ENCODE data around the gene C1QTNF5.

Gene C1QTNF5

DNA sequence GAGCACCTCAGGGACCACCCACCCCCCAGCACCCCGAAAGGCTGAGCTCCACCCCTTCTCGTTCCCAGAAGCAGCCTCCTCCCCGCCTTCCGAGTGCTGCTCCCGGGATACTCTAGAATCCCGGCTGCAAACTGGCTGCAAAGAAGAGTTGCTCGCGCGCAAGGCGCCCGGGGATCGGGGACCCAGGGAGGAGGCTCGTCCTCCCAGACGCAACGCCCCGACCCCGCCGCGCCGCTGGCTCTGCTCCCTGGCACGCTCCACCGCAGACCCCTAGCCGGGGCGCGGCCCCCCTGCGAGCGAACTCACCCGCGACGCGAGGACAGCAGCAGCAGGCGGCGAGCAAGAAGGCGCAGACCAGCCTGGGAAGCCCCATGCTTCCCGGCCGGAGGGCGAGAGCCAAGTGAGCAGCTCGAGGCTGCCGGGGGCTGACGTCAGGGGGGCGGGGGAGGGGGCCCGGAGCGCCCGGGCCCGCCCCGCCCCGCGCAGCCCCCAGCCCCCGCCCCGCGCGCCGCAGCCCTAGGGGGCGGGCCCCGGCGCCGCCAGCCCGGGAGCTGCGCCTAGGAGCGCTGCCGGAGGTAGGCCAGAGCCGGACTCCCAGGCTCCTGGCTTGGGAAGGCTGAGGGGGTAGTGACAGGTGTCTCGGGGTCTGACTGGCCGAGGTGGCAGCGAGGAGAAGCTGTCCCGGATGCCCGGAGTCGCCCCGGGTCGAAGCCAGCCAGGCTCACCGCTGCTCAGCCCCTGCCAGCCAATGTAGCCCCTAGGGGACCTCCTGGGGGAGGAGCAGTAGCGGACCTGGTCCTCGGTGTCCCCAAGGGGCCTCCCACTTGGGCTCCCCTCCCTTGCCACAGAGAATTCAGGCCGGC is 23.7 kb downstream of the C1QTNF5 start, which contains the start of gene MCAM:
Gene MCAM (minus strand): TSS at position 402 of the 863 bp plus-strand sequence. CDS start 29 bp downstream, at position 373.
- no CpG with 5 or more reads among the region's 74 CpGs for WGBS, 2 donors (ENCODE audit: extremely low coverage in 2 of 2, insufficient read length in 2 of 2, insufficient replicate concordance in 1 of 2)

DNA sequence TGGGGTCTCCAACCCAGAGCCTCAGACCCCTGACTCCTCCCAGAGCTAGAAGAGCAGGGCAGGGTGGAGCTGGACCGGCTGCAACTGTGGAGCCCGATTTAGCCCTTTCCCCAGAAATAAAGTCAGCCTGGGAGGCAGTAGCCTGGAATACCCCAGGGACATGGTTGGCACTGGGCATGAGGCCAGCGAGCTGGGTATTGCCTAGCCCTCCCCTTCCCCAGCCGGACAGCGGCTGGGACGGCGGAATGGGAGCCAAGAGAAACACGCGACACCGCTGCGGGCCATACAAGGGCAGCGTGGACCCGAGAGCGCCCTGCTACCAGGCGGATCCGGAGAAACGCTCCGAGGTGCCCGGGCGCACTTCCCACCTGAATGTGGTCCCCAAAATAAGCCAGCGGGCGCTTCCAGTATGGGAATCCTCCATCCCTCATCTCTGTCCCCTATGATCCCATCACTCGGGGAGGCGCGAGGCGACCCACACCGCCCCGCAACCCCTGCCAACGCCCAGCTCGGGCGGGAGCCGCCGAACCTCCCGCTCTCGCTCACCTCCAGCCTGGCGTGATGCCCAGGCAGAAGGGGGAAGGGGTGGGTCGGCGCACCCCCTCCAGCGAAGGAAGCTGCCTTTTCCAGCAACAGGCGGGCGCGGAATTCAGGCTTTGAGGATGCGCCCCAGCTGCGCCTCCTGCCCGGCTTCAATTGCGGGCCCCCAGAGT is 24.5 kb downstream of the C1QTNF5 start:
- Histone ChIP-seq H3K18ac (ENCODE audit: low read length) (peak overlapping the region; percentile 98), H3K23ac (ENCODE audit: low read depth, low read length, poor library complexity) (peak overlapping the region; percentile 94), H3K79me1 (ENCODE audit: low read depth, low read length) (no peaks in the 10 kb centered on the region), H2BK12ac (ENCODE audit: low read length) (peak overlapping the region; percentile 75), H3K9me3 (replicated peaks in 1 of 2; ENCODE audit: control insufficient read depth in 2 of 2, insufficient read depth in 1 of 2, low read depth in 1 of 2, low read length in 2 of 2) (no peaks in the 10 kb centered on the region), H3K4me2 (ENCODE audit: insufficient read depth, low read length, poor library complexity, severe bottlenecking) (peak overlapping the region; percentile 94), H2BK5ac (ENCODE audit: low read length) (peak overlapping the region; percentile 96), H2AFZ (ENCODE audit: low read length) (peak overlapping the region; percentile 95), H4K8ac (ENCODE audit: low read depth, low read length) (no peak overlapping the region), H3K4me1 (ENCODE audit: control insufficient read depth in 2 of 2, insufficient read depth in 1 of 2, low read depth in 1 of 2, low read length in 2 of 2) (peaks cover 46% of the 10 kb centered on the region in 2 donors), H3K4me3 (ENCODE audit: low read length in 2 of 2) (peak overlapping the region; percentile 57 to 90), H3K27ac (replicated peaks; ENCODE audit: low read length) (no peak overlapping the region), H2BK120ac (ENCODE audit: low read depth, low read length) (no peak overlapping the region), H3K4ac (ENCODE audit: low read length) (no peak overlapping the region), H2BK15ac (ENCODE audit: low read length) (peak overlapping the region; percentile 96), H2AK5ac (ENCODE audit: low read depth, low read length) (peak overlapping the region; percentile 91), H3K14ac (ENCODE audit: low read length) (peak overlapping the region; percentile 78), H3K36me3 (replicated peaks in 1 of 2; ENCODE audit: control insufficient read depth in 2 of 2, insufficient read depth in 2 of 2, low read length in 2 of 2) (peaks cover 0 to 14% of the 10 kb centered on the region in 2 donors), H3K27me3 (ENCODE audit: control insufficient read depth in 3 of 3, insufficient read depth in 3 of 3, low read depth in 1 of 3, low read length in 3 of 3) (peaks cover 6 to 37% (median 15%) of the 10 kb centered on the region in 3 experiments), H4K91ac (ENCODE audit: low read depth, low read length, poor library complexity) (no peak overlapping the region), H3K9ac (ENCODE audit: low read depth, low read length, poor library complexity) (peak overlapping the region; percentile 92)
- no CpG with 5 or more reads among the region's 46 CpGs for WGBS, 2 donors (ENCODE audit: extremely low coverage in 2 of 2, insufficient read length in 2 of 2, insufficient replicate concordance in 1 of 2)
- DNase-seq (ENCODE audit: low spot score) = no peak

More for the DNA sequence above, 23.7 kb downstream of the C1QTNF5 start, which contains the start of gene MCAM:
- Histone ChIP-seq H3K14ac (ENCODE audit: low read length) (peak within 1 kb of the TSS; percentile 78), H3K23ac (ENCODE audit: low read depth, low read length, poor library complexity) (peak within 1 kb of the TSS; percentile 94), H3K9ac (ENCODE audit: low read depth, low read length, poor library complexity) (peak within 1 kb of the TSS; percentile 92), H4K91ac (ENCODE audit: low read depth, low read length, poor library complexity) (no peak within 1 kb of the TSS), H2AK5ac (ENCODE audit: low read depth, low read length) (peak within 1 kb of the TSS; percentile 91), H3K4me3 (ENCODE audit: low read length in 2 of 2) (peak within 1 kb of the TSS; percentile 57 to 90), H3K27me3 (ENCODE audit: control insufficient read depth in 3 of 3, insufficient read depth in 3 of 3, low read depth in 1 of 3, low read length in 3 of 3) (peaks cover 6 to 37% (median 15%) of the 10 kb centered on the region in 3 experiments), H2BK12ac (ENCODE audit: low read length) (peak within 1 kb of the TSS; percentile 60), H2BK15ac (ENCODE audit: low read length) (peak within 1 kb of the TSS; percentile 96), H3K18ac (ENCODE audit: low read length) (peak within 1 kb of the TSS; percentile 98), H3K79me1 (ENCODE audit: low read depth, low read length) (no peaks in the 10 kb centered on the region), H2BK120ac (ENCODE audit: low read depth, low read length) (peak within 1 kb of the TSS; percentile 77), H3K4me2 (ENCODE audit: insufficient read depth, low read length, poor library complexity, severe bottlenecking) (peak within 1 kb of the TSS; percentile 94), H3K9me3 (replicated peaks in 1 of 2; ENCODE audit: control insufficient read depth in 2 of 2, insufficient read depth in 1 of 2, low read depth in 1 of 2, low read length in 2 of 2) (no peaks in the 10 kb centered on the region), H3K36me3 (replicated peaks in 1 of 2; ENCODE audit: control insufficient read depth in 2 of 2, insufficient read depth in 2 of 2, low read length in 2 of 2) (peaks cover 0 to 8% of the 10 kb centered on the region in 2 donors), H2BK5ac (ENCODE audit: low read length) (peak within 1 kb of the TSS; percentile 96), H3K4me1 (ENCODE audit: control insufficient read depth in 2 of 2, insufficient read depth in 1 of 2, low read depth in 1 of 2, low read length in 2 of 2) (peaks cover 46 to 49% of the 10 kb centered on the region in 2 donors), H2AFZ (ENCODE audit: low read length) (peak within 1 kb of the TSS; percentile 95), H3K27ac (replicated peaks; ENCODE audit: low read length) (no peak within 1 kb of the TSS), H4K8ac (ENCODE audit: low read depth, low read length) (no peak within 1 kb of the TSS), H3K4ac (ENCODE audit: low read length) (peak within 1 kb of the TSS; percentile 19)
- no peak for DNase-seq (ENCODE audit: low spot score)

DNA sequence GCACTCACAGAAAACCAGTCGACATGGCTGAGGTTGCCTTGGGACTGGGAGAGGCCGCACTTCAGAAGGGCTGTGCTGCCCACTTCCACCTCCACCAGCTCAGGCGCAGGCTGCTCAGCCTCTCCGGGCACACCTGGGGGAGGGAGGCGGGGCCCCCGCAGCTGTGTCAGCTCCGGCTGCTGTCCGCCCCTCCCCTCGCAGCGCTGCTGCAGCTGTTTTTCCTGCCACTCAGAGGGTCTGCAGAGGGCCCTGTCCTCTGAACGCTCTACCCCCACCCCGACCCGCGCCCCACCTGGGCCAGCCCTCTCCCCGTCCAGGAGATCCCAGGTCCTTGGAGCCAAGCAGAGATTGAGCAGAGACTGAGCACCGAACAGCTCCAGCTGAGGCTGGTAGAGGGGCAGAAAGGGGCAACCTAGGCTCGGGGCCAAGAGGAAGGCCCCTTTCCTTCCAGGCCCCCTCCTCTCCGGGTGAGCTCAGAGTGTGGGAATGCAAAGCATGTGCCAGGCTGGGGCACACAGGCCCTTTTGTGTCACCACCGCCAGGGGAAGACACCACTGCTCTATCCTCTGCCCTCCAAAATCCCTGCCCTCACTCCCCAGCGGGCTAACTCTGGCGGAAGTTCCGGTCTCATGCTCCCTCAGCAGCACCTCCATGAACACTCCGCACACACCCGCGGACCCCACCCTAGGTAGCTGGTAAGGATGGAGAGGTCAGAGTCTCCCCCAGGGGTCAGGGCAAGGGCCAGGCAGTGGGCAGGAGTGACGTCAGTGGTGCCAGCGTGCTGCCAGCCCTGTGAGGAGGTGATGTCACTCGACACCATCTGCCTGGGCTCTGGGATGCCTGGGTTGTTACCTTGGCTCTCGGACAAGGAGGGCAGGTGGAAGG is 25.3 kb downstream of the C1QTNF5 start:
- no peak for DNase-seq (ENCODE audit: low spot score)
- H4K91ac ChIP-seq (ENCODE audit: low read depth, low read length, poor library complexity) = no peak overlapping the region
- H3K27me3 ChIP-seq (ENCODE audit: control insufficient read depth in 3 of 3, insufficient read depth in 3 of 3, low read depth in 1 of 3, low read length in 3 of 3) = peaks cover 6 to 37% (median 15%) of the 10 kb centered on the region in 3 experiments
- H2BK15ac ChIP-seq (ENCODE audit: low read length) = peak overlapping the region; percentile 96
- H3K27ac ChIP-seq (replicated peaks; ENCODE audit: low read length) = no peak overlapping the region
- H3K23ac ChIP-seq (ENCODE audit: low read depth, low read length, poor library complexity) = peak overlapping the region; percentile 11
- H3K9ac ChIP-seq (ENCODE audit: low read depth, low read length, poor library complexity) = peak overlapping the region; percentile 78
- no peaks in the 10 kb centered on the region for H3K79me1 ChIP-seq (ENCODE audit: low read depth, low read length)
- peak overlapping the region; percentile 95 for H2AFZ ChIP-seq (ENCODE audit: low read length)
- H3K4me2 ChIP-seq (ENCODE audit: insufficient read depth, low read length, poor library complexity, severe bottlenecking) = peak overlapping the region; percentile 94
- H3K9me3 ChIP-seq (replicated peaks in 1 of 2; ENCODE audit: control insufficient read depth in 2 of 2, insufficient read depth in 1 of 2, low read depth in 1 of 2, low read length in 2 of 2) = no peaks in the 10 kb centered on the region
- no peak overlapping the region for H2BK120ac ChIP-seq (ENCODE audit: low read depth, low read length)
- H3K18ac ChIP-seq (ENCODE audit: low read length) = peak overlapping the region; percentile 90
- peaks cover 0 to 20% of the 10 kb centered on the region in 2 donors for H3K36me3 ChIP-seq (replicated peaks in 1 of 2; ENCODE audit: control insufficient read depth in 2 of 2, insufficient read depth in 2 of 2, low read length in 2 of 2)
- peak overlapping the region; percentile 75 for H2BK12ac ChIP-seq (ENCODE audit: low read length)
- H3K4me3 ChIP-seq (ENCODE audit: low read length in 2 of 2) = peak overlapping the region; percentile 57 to 90
- WGBS, 2 donors (ENCODE audit: extremely low coverage in 2 of 2, insufficient read length in 2 of 2, insufficient replicate concordance in 1 of 2) = no CpG with 5 or more reads among the region's 29 CpGs
- H3K4me1 ChIP-seq (ENCODE audit: control insufficient read depth in 2 of 2, insufficient read depth in 1 of 2, low read depth in 1 of 2, low read length in 2 of 2) = peaks cover 43% of the 10 kb centered on the region in 2 donors
- H4K8ac ChIP-seq (ENCODE audit: low read depth, low read length) = no peak overlapping the region
- H2BK5ac ChIP-seq (ENCODE audit: low read length) = peak overlapping the region; percentile 73
- peak overlapping the region; percentile 91 for H2AK5ac ChIP-seq (ENCODE audit: low read depth, low read length)
- H3K14ac ChIP-seq (ENCODE audit: low read length) = peak overlapping the region; percentile 77
- H3K4ac ChIP-seq (ENCODE audit: low read length) = peak overlapping the region; percentile 4
